Placental pericyte (primary cell): ENCODE data around the gene ZMYND19. TPM values are rescaled to one million over a fixed set of nuclear protein-coding genes. Genes with fewer than 3 reads are reported as not detected.

Experiments used
- small RNA-seq: library from RNA; depleted of rRNA; stranded (forward); fragments of <200 nt; gene quantifications from one replicate; pipeline ENCODE3, GENCODE V24; 2012; ENCODE audit warnings: low replicate concordance
- total RNA-seq: library from RNA; depleted of rRNA; stranded (reverse); fragments of >200 nt; gene quantifications from 2 replicates; pipeline ENCODE4 v1.2.3, GENCODE V29; 2012

ZMYND19 gene
- 15.5 and 30.6 TPM in 2 replicates for total RNA-seq

GRCh38 chr9:137590469-137591383 is at the start of gene ZMYND19:
TSS of gene ZMYND19 (minus strand) at chr9:137590512. CDS start at chr9:137590263, 249 bp downstream.

GRCh38 chr9:137618105-137619067 is 28.1 kb upstream of the ZMYND19 start, which contains the start of gene EHMT1:
TSS of gene EHMT1 (plus strand) at chr9:137619005. CDS start at chr9:137619029, 24 bp downstream.

GRCh38 chr9:137605121-137606004 is 15.1 kb upstream of the ZMYND19 start, which contains the start of gene ARRDC1:
TSS of gene ARRDC1 (plus strand) at chr9:137605686. CDS start at chr9:137605718, 32 bp downstream.

GRCh38 chr9:137578518-137579258 is 11.6 kb downstream of the ZMYND19 start, which contains the start of gene DPH7:
TSS of gene DPH7 (minus strand) at chr9:137578925. CDS start at chr9:137578777, 148 bp downstream.

DNA sequence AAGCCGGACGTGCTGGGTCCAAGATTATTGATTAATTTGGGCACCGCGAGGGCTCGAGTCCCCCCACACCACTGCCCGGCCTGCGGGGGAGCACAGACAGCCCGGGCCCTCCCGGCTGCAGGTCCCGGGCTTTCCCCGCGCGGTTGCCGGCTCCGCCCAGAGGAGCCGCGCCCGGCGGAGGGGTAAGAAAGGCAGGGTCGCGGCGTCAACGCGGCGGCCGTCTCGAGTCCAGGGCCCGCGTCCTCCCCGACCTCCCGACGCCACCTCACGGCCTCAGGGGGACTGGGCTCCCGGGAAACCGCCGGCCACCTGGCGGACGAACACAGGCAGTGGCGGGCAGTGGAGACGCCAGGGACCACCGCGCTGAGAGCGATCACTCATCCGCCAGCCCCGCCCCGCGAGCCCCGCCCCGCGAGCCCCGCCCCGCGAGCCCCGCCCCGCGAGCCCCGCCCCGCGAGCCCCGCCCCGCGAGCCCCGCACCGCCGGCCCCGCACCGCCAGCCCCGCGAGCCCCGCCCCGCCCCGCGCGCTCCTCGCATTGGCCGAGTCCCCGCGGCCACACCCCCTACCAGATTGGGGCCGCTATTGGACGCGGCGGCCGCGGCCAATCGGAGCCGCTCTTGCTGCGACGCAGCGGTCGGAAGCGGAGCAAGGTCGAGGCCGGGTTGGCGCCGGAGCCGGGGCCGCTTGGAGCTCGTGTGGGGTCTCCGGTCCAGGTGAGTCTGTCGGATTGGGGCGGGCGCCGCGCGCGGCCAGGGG is 38.9 kb downstream of the ZMYND19 start, which contains the start of gene MRPL41:
TSS of gene MRPL41 (plus strand) at position 616 of the 758 bp plus-strand sequence. CDS start 203 bp downstream, outside the sequence.

DNA sequence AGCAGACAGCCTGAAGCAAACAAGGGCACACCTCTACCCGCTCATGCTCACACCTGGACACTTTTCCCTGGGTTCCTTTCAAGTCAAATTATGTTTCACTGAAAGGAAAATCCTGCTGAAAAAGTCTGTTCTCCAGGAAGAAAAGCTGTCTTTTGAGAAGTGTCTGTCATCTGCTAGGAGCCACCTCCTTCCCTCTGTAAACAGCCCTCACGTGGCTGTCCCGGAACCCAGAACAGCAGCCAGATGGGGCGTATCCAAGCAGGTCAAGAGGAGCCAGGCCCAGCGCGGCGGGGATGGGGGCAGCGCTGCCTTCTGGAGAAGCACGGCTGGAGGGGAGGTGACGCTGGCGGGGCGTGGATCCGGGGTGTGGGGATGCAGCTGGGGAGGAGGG is 40.1 kb downstream of the ZMYND19 start, which contains the start of gene PNPLA7:
TSS of gene PNPLA7 (minus strand) at position 172 of the 391 bp plus-strand sequence. CDS start 205 bp downstream, outside the sequence.

Small RNA genes lying within 50 kb of the gene (small RNA-seq; reads per million reads assigned to genes)
- gene RF00017 = not detected

Other genes with a start within 250 kb of the ZMYND19 start
- 5.4 and 8.3 TPM in 2 replicates for gene EXD3, start 167.3 kb downstream of the ZMYND19 start, total RNA-seq
- 0.14 and 0.66 TPM in 2 replicates for gene NOXA1, start 167.1 kb downstream of the ZMYND19 start, total RNA-seq
- gene ENTPD8, start 149.2 kb downstream of the ZMYND19 start, total RNA-seq = not detected in 2 replicates
- gene NSMF, start 131.2 kb downstream of the ZMYND19 start, total RNA-seq = 27.1 and 38.3 TPM in 2 replicates
- 0.86 and 1.1 TPM in 2 replicates for gene PNPLA7, start 40.1 kb downstream of the ZMYND19 start, total RNA-seq
- 28.2 and 36.4 TPM in 2 replicates for gene MRPL41, start 38.6 kb downstream of the ZMYND19 start, total RNA-seq
- gene DPH7, start 11.6 kb downstream of the ZMYND19 start, total RNA-seq = 26.7 and 29.5 TPM in 2 replicates
- gene ARRDC1, start 15.2 kb upstream of the ZMYND19 start, total RNA-seq = 24.1 and 28.5 TPM in 2 replicates
- 42.2 and 66.9 TPM in 2 replicates for gene EHMT1, start 28.5 kb upstream of the ZMYND19 start, total RNA-seq